HG03139 (cell line): ENCODE data around the gene SLAIN2.
"Not testable (repeated sequence)": the region's sequence is repeated elsewhere in the genome, so short reads cannot be mapped to it uniquely, and the experiment has no call there.

Experiments
- ATAC-seq: cut with Tn5 transposase; IDR thresholded peaks from one replicate; pipeline ENCODE4 v1.9.1; 2021; ENCODE audit not compliant: unreplicated experiment

The SLAIN2 gene

DNA sequence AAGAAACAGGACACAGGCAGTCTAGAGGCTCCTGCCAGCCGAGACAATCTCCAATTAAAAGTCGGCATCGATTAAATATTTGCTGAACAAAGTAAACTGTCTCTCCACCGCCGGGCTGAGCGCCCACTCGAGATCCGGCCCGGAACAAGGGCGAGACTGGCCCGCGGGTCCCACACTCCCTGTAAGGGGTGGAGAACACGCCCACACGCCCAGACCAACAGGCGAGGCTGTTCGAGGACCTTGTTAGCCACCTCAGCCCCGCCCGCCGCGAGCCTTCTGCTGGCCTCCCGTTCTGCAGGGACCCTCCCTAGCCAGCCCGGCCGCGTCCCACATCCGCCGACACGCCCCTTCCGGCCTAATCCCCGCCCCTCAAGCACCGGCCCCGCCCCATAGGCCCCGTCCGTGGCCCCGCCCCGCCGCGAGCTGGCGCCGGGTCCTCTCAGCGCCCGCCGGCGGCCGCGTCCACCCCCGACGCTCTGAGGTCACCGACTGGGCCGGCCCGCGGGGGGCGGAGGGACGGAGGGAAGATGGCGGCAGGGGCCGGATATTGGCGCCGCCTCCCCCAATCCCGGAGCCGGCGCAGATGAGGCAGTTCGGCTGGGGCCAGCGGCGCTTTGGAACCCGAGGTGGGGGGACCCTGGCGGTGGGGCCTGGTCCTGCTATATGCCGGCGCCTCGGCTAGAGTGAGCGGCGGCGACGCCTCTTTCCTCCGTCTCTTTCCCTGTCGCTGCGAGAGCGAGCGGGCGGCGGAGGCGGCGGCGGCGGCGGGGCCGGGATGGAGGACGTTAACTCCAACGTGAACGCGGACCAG lies at the start of gene SLAIN2:
Gene SLAIN2, plus strand, starts transcription at position 565 of the 811 bp plus-strand sequence. Its CDS starts 211 bp downstream, at position 776.
- peak; percentile 83 for ATAC-seq

DNA sequence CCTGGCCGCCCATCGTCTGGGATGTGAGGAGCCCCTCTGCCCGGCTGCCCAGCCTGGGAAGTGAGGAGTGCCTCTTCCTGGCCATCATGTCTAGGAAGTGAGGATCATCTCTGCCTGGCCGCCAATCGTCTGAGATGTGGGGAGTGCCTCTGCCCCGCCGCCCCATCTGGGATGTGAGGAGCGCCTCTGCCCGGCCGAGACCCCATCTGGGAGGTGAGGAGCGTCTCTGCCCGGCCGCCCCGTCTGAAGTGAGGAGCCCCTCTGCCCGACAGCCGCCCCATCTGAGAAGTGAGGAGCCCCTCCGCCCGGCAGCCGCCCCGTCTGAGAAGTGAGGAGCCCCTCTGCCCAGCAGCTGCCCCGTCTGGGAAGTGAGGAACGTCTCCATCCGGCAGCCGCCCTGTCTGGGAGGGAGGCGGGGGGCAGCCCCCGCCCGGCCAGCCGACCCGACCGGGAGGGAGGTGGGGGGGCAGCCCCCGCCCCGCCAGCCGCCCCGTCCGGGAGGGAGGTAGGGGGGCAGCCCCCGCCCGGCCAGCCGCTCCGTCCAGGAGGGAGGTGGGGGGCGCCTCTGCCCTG lies 49.0 kb upstream of the SLAIN2 start:
- not testable (repeated sequence) for ATAC-seq

DNA sequence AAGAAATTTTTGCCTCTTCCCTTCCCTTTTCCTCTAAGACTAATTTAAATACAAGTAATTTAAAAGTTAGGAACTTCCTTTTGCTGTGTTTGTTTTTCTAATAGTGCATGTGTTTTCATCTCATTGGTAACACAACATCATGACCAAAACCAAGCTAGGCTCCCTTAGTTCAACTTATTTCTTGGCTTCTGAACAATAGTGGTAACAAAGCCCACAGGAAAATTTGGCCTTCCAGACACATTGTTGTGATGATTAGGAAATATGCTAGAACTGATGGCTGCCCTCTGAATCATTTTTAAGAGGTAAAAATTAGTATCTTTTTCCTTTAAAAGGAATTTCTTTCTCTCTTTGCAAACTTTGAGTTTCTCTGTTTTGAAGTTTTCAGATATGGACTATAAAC lies 46.2 kb upstream of the SLAIN2 start:
- ATAC-seq: no peak

DNA sequence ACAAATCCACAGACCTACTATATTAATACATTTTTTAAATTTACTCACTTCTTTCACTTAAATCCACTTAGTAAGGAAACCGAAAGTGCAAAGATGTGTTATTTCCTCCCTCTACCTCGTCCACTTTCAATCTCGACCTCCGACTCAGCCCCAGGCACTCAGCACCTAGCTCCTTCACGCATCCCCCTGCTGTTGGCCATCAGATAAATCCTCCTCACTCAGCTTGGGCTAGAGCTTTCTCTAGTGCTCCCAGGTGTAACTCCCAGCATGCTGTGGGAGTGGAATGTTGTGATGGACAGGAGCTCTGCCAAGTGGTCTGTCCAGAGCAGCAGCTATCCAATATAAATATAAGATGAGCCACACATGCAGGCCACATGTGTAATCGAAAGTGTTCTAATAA lies 45.0 kb upstream of the SLAIN2 start:
- ATAC-seq: peak; percentile 81

DNA sequence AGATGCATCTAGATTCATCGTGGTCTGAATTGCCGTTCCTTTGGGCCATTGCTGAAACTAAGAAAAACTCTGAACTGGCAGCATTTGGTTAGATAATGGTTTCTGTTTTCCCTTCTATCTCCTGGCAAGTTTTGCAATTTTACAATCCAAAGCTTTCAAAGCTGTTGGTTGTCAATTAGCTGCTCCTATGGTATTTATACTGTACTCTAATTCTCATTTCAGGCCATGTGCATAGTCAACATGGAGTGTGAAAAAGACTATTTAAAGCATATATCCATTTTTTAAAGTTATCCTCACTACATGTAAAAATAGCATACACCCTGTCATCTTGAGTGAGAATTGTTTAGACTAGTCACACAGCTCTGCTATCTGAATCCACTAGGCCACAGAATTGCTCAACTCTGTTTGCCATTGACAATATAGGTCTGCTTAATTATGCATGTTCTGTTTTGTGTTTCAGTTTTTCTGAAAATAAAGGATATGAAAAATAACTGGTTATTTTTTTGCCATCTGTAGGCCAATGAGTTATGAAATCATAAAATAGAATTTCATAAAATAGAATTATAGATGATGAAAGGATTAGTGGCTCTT lies 44.0 kb upstream of the SLAIN2 start:
- ATAC-seq: no peak

DNA sequence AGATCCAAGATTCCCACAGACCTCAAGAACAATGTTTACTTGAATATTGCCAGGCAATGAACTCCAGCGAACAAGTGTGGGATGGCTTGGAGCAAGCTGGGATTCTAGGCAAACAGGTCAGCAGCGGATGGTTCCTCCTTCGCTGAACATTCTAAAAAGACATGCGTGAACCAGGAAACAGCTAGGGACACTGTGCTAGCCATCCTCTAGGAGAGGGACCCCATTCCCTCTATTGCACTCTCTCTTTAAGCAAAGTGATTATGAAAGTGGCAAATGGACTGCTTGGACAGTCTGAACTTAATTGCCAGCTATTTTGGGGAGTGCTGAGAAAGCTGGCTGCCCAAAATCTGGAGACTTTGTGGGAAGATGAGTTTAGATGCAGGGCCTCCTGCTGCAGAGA lies 41.8 kb upstream of the SLAIN2 start:
- no peak for ATAC-seq

DNA sequence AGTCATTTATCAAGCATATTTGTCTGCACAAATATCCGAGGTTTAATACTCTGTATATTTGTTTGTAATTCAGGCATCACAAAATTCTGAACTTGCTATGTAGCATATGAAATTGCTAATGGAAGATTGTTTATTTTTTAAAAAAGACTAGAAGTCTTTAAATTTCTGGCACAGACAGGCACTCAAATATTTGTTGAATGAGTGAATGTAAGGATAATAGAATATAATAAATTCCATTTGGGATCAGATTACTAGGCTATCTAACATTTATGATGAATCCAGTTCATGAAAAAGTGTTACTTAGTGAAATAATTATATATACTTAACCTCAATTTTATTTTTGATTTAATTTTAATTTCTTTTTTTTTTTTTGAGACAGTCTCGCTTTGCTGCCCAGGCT lies 41.3 kb upstream of the SLAIN2 start:
- no peak for ATAC-seq

DNA sequence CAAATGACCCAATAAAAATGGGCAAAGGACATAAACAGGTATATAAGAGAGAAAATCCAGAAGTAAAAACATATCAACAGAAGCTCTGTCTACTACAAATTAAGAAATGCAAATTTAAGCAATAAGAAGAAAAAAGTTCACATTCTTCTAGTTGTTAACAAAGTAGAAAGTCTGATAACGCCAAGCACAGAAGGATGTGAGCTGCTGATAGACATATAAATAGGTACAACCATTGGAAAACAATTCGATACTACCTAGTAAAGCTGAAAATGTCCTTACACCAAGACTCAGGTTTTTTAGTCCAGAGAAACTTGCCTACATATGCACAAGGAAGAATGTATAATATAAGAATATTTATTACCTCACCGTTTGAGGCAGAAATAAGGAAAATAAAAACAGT lies 35.8 kb upstream of the SLAIN2 start:
- no peak for ATAC-seq

DNA sequence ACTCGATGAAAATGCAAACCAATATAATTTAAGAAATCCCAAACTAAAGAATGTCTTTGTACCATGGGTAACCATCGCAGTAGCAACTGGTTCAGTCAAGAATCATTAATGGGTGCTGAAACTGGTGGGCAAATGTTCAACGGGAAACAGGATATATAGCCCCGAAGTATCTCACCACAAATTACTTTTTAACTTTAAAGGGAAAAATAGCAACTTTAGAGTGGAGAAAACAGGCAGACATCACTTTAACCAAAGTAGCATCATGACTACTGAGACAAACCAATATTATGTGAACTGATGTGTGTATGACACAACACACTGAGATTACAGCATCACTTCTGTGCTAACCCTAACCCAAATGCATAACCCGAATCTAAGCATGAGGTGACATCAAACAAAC lies 33.8 kb upstream of the SLAIN2 start:
- ATAC-seq: peak; percentile 71

DNA sequence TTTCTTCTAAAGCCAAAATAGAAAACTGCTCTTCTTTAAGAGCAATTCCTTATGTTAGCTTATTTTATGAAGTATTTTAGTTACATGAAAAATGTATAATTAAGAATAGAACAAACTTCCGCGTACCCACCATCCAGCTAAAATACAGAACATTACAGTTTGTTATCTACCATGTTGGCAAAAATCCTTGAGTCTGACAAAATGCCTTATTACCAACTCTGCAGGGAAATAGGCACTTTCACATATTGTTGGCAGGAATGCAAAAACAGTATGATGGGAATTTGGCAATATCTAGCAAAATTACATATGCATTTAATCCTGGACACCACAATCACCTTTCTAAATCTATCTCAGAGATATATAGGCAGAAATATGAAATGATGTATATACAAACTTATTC lies 32.4 kb upstream of the SLAIN2 start:
- ATAC-seq: no peak

DNA sequence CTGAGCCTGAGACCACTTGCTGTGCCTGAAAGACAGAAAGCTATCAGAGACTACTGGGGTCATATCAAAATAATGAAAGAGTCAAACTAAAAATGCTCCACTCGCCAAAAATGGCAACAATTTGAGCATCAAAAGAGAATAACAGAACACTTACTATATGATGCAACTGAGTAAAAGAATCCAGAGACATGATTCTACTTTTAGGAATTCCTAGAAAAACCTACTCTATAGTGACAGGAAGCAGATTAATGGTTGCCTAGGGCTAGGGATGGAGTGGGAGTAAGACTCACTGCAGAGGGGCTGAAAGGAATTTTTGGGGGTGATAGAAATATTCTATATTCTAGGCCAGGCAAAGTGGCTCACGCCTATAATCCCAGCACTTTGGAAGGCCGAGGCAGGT lies 29.4 kb upstream of the SLAIN2 start:
- no peak for ATAC-seq

DNA sequence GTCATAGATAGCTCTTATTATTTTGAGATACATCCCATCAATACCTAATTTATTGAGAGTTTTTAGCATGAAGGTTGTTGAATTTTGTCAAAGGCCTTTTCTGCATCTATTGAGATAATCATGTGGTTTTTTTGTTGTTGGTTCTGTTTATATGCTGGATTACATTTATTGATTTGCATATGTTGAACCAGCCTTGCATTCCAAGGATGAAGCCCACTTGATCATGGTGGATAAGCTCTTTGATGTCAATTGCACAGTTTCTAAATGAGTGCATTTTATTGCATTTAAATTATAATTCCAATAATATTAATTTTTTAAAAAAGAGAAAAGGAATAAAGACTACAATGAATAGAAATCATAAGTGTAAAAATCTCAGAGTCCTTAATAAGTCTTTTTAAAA lies 26.6 kb upstream of the SLAIN2 start:
- not testable (repeated sequence) for ATAC-seq

DNA sequence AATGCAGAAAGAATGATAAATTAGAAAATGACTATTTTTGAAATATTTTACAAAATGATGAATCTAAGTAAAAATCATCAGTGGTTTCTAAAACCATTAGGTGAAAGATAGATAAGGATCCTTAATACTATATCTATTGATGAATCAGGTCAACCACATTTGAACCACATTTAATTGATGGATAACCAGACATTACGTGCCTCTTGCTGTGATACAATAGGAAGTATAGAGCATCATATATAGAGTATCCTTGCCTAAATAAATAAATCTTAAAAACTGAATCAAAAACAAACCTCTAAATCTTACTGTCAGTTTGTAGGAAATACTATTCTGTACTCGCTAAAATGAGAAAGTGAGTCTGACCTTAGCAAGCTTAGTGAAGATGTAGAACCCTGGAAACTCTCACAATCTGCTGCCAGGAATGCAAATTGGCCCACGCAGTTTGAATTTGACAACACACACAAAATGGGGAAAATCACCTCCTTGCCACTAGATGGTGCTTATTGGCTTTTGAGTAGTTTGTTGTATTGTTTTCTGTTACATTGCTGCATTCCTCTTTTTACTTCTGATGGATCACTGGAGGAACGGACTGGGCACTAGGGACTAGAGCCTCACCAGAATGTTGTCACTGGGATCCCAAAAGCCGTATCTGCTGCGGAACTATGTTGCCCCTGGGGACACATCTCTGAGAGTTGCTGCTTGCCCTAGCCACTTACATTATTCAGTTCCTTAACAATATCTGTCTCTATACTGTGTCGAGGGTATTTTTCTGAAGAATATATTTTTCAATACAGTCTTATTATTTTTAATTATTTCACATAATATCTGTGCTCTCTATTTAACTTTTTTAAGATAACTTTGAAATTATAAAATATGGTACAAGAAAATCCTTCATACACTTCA lies 25.4 kb upstream of the SLAIN2 start:
- ATAC-seq: peak; percentile 70

DNA sequence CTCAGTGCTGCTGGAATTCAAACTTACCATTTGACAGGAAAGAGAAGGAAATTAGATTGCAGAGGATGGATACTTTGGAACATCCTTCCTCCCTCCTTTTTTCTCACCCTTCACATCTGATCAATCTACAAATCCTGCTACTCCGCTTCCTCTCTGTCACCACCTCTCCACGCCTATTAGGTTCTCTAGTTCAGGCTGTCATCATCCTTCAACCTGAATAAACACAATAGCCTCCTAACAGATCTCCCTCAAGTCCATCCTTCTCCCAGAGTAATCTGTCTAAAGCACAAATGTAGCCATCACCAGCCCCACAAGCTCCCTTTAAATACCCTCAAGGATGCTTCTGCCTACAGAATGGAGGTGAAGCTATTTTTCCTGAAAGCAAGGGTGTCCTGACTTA lies 20.0 kb upstream of the SLAIN2 start:
- no peak for ATAC-seq

DNA sequence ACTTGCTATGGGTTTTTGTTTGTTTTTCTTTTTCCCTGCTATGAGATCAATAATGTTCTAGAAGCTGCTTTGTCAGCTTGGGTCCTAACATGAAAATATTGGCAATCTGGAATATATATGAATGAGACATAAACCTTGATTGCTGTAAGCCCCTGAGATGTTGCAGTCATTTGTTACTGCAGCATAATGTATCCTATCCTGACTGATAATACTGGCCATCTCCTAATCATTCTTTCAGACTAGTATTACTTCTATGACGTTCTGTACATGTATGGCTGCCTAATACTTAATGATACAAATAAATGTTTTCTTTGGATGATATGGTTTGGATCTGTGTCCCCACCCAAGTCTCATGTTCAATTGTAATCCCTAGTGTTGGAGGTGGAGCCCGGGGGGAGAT lies 19.3 kb upstream of the SLAIN2 start:
- ATAC-seq: no peak

DNA sequence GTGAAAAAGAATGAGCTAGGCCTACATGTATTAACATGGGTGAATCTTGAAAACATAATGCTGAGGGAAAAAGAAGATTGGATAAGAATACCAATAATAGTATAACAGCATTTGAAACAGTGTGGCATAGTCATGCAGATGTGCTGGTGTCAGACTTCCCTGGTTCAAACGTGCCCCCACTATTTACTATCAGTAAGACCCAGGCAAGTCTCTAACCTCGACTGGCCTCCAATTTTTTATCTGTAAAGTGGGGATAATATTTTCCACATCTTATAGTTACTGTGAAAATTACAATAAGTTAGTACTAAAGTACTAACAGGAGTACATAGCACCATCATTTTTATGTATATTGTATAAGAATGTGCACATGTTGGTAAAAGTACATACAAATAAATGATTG lies 17.0 kb upstream of the SLAIN2 start:
- ATAC-seq: no peak

DNA sequence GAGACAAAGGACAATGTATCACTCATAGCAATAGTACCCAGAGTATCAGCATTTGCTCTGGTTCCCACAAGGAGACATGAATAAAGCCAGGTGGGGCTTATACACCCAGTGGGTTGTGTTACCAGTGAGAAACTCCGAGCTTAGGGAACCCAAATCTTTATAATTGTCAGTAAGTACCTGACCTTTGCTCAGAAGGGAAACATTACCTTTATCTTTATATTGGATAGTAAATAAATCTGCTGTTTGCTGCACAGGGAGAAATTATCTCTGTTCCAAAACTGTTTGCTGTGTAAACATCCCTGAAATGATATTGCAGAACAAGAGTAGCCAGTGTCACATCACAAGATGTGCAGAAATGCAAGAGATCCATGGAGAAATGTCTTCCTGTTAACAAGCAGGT lies 12.1 kb upstream of the SLAIN2 start:
- ATAC-seq: no peak

DNA sequence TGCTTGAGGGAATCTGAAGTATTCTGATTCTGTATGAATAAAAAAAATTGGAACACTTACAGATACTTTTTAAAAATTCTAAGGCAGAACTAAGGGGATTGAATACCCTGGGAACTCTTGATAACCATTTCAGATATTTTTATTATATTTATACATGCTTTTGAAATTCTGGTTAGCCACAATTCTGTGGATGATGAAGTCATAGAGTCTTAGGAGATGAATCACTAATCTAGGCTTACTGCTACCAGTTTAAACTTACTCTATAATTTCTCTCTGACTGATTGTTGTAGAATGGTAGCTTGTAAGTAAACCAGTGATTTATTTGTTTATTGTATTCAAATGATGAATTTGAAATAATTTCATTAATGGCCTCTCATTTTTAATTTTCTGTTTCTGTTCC lies 11.4 kb upstream of the SLAIN2 start:
- no peak for ATAC-seq

DNA sequence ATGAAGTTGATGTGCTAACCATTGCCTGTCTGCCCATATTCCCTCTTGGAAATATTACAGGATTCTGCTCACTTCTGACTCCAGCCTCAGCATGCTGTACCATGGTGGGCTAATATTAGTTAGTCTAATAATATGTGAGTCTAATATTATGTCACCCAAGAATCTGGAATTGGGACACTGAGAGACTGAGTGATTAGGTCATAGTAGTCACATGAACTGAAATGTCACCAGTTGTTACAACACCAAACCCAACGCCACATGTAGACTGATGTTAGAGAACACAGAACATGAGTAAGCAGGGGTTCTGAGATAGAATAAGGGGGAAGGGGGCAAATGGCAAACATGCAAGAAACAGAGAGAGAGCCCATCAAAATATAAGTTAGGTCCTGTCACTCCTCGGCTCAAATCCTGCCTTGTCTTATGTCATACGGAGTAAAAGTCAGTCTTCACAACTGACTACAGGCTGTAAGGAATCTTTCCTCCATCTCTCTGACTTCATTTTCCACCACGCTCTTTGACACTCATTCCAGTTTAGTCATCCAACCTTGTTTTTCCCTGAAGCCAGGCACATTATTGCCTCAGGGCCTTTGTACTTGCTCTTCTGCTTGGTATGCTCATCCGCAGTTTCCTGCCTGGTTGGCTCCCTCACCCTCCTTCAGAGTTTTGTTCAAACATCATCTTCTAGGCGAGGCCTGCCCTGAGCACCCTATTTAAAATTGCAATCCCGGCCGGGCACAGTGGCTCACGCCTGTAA lies 9.6 kb upstream of the SLAIN2 start:
- ATAC-seq: no peak

DNA sequence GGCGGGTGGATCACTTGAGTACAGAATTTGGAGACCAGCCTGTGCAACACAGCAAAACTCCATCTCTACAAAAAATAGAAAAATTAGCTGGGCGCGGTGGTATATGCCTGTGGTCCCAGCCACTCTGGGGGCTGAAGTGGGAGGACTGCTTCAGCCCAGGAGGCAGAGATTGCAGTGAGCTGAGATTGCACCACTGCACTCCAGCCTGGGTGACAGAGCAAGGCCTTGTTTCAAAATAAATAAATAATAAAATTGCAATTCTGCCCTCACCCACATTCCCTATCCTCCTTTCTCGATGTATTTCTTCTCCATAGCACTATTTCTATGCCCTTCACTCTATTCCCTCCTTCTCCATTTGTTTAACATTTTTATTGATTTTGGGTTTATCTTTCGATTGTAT lies 8.7 kb upstream of the SLAIN2 start:
- no peak for ATAC-seq

DNA sequence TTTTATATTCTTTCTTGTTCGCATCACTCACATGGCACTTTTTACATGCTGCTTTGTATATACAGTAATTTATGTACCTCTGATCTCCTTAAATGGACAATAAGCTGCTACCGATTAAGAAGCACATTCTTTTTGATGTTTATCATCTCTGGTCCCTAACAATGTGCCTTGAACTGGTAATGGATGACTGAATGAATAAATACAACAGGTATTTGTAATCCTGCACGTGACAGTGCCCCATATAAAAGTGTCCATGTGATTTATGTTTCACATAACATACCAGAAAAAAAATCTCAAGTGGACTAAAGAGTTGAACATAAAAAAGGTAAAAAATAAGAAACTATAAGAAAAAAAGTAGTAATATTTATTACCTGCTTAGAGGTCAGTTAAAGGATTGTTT lies 7.7 kb upstream of the SLAIN2 start:
- no peak for ATAC-seq
